Stimulated activated CD4-positive, alpha-beta T cell treated with anti-CD3 and anti-CD28 coated beads, TNF-alpha, amount 100 ng/mL, for 1 hour (primary cell): ENCODE data around the gene PPP1R27.

Experiments
- DNase-seq, 3 donors: peaks; one replicate each; pipeline ENCODE4 v3.0.0-alpha.2; 2020; ENCODE audit warnings: low read depth in 3 of 3, low spot score in 1 of 3

PPP1R27 gene

GRCh38 chr17:81863123-81863675 lies 28.3 kb upstream of the PPP1R27 start:
- DNase-seq = no peak

GRCh38 chr17:81860756-81861568 lies 26.1 kb upstream of the PPP1R27 start:
- peak; percentile 98 to 99 (median 99) for DNase-seq

GRCh38 chr17:81859906-81860755 lies 25.3 kb upstream of the PPP1R27 start, which contains the start of gene P4HB:
TSS of gene P4HB (minus strand) at chr17:81860535. CDS start at chr17:81860471, 64 bp downstream.
- peak in 1 of 3 donors; percentile 88 for DNase-seq

- DNase-seq = no peak
Measured at GRCh38 chr17:81858967-81859905, 24.4 kb upstream of the PPP1R27 start.

GRCh38 chr17:81858170-81858966 lies 23.5 kb upstream of the PPP1R27 start:
- DNase-seq = no peak

GRCh38 chr17:81854974-81855774 lies 20.3 kb upstream of the PPP1R27 start:
- no peak for DNase-seq

- no peak for DNase-seq
Measured at GRCh38 chr17:81852237-81852636, 17.4 kb upstream of the PPP1R27 start.

GRCh38 chr17:81851423-81851822 lies 16.6 kb upstream of the PPP1R27 start:
- DNase-seq = no peak

GRCh38 chr17:81849457-81849856 lies 14.6 kb upstream of the PPP1R27 start:
- DNase-seq = no peak

GRCh38 chr17:81846743-81847689 lies 12.2 kb upstream of the PPP1R27 start:
- DNase-seq = no peak

- DNase-seq = no peak
Measured at GRCh38 chr17:81845881-81846742, 11.3 kb upstream of the PPP1R27 start.

- DNase-seq = no peak
Measured at GRCh38 chr17:81845361-81845760, 10.5 kb upstream of the PPP1R27 start.

GRCh38 chr17:81844887-81845286 lies 10.0 kb upstream of the PPP1R27 start:
- no peak for DNase-seq

GRCh38 chr17:81844327-81844851 lies 9.5 kb upstream of the PPP1R27 start:
- DNase-seq = no peak

GRCh38 chr17:81843713-81844326 lies 9.0 kb upstream of the PPP1R27 start:
- DNase-seq = no peak
